ENCODE data around the gene KLHL5.
"Not testable (repeated sequence)": the region's sequence is repeated elsewhere in the genome, so short reads cannot be mapped to it uniquely, and the experiment has no call there.

The KLHL5 gene

DNA sequence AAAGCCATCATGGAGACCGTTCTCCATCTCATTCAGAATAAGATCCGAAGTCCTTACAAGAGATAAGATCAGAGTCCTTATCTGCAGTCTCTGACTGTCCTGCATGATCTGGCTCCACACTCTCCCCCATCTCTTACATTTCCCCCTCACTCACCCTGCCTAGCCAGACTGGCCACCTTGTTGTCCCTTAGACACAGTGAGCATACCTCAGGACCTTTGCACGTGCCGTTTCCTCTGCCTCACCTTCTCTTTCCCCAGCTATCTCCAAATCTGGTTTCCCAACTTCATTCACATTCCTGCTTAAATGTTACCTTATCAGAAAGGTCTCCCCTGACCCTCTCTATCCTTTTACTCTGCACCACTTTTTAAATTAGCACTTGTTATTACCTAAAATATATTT is 44.0 kb downstream of the KLHL5 start:
- no peak for DNase-seq

GRCh38 chr4:39114436-39114835 is 52.4 kb downstream of the KLHL5 start:
- DNase-seq = no peak

DNA sequence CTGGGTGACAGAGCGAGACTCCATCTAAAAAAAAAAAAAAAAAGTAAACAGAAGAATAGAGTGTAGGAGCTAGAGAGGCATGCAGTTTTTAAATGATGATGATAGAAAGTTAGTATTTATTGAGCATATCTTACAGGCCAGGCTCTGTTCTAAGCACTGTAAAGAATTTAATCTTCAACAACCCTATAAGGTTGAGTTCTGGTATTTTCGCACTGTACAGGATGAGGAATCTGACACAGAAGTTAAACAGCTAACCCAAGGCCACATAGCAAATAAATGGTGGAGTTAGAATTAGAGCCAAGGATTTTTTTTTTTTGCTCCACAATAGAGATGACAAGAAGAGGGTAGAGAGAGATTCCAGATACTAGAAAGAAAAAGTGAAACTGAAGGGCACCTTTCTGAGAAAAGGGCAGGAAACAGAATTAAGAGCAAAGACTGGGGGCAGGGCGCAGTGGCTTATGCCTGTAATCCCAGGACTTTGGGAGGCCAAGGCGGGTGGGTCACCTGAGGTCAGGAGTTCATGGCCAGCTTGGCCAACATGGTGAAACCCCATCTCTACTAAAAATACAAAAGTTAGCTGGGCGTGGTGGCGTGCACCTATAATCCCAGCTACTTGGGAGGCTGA is 56.1 kb downstream of the KLHL5 start:
- no peak for DNase-seq

- no peak for DNase-seq
Measured at GRCh38 chr4:39120418-39120817, 58.4 kb downstream of the KLHL5 start.

DNA sequence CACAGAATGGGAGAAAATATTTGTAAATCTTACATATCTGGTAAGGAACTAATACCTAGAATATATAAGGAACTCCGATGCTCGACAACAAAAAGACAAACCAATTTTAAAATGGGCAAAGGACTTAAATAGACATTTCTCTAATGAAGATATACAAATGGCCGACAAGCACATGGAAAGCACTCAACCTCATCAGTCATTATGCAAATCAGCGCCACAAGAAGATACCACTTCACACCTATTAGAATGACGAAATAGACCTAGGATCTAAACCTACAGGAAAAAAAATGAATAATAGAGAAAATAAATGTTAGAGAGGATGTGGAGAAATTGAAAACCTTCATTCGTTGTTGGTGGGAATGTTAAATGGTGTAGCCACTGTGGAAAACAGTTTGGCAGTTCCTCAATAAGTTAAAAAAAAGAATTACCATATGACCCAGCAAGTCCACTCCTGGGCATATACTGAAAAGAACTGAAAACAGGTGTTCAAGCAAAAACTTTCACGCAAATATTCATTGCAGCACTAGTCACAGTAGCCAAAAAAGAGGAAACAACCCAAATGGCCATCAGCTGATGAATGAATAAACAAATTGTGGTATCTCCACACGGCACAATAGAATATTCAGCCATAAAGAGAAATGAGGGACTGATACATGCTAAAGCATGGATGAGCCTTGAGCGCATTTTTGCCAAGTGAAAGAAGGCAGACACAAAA is 63.0 kb downstream of the KLHL5 start:
- DNase-seq = no peak

- DNase-seq = no peak
Measured at GRCh38 chr4:39125600-39125985, 63.6 kb downstream of the KLHL5 start.

- DNase-seq = no peak
Measured at GRCh38 chr4:39126256-39127095, 64.4 kb downstream of the KLHL5 start.

DNA sequence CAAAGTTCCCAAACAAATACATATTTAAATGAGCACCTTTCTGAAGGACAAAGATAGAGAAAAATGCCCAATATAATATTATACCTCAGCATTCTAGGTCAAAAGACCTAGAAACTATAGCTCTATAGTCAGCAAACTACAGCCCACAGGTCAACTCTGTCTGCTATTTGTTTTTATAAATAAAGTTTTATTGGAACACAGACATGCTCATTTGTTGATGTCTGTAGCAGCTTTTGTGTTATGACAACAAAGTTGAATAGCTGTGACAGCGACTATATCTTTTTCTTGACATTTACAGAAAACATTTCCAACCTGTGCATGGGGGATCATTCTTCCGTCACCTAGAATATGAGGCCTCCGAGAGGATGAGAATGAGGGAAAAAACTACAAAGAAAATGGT is 71.6 kb downstream of the KLHL5 start:
- no peak for DNase-seq

DNA sequence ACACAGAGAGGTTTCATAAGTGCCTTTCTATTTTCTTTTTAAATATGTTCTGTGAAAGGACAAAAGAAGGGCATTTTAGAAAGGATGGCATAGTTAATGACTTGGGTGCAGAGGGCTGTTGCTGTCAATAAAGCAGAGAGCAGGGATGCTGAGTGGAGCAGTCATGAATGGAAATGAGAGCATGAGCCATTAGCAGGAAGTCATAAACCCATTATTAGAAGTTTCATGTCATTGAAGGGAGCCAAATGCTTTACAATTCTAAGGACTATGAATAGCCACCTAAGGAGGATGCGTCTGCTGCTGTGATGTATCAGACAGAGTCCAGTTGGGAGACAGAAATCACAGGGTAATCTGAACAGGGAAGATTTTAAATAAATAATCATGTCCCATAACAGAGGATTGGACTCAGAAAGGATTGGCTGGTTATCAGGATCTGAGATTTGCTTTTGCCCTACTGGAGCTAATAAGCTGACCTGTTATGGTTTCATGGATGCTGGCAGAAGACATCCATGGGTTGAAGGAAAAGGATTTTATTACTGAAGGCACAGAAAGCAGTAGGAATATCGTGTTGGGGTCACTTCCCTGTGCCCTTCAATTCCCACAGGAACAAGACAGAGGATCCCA is 72.8 kb downstream of the KLHL5 start:
- no peak for DNase-seq

GRCh38 chr4:39138227-39138626 is 76.2 kb downstream of the KLHL5 start:
- DNase-seq = not testable (repeated sequence)

GRCh38 chr4:39146211-39146610 is 84.2 kb downstream of the KLHL5 start:
- DNase-seq = no peak

GRCh38 chr4:39154009-39154408 is 92.0 kb downstream of the KLHL5 start:
- no peak for DNase-seq

DNA sequence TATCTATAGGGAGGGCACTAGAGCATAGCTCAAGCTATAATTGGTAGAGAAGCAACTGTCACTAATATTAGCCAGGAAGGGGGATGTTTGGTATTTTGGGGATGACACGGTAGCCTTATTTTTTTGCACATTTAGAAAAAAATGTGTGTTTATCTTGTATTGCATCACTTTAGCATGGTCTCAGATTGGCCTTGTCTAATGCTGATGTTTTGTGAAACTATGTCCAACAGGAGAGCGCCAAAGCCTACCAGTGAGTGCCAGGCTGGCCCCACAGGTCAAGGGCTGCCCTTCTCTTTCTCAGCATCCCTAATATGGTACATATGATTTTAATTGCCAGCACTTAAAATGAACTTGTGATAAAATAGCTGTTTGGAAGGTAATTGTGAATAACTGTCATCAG is 95.5 kb downstream of the KLHL5 start:
- no peak for DNase-seq

DNA sequence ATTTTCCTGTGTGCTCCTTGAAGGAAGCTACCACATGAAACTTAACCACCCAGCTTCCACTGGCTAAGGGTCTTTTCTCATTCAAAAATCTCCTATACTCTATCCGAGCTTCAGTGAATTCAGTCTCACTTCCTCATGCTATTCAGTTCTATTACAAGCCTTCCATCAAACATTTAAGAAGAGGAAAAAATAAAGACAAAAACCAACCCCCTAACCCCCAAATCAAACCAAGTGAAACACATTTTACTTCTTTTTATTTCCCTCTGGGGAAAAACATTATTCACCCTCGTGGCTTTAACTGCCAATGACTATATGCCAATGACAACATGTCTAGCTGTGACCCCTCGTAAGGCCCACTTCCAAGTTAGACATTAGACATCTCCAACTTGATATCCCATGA is 104.1 kb downstream of the KLHL5 start:
- no peak for DNase-seq

- no peak for DNase-seq
Measured at GRCh38 chr4:39166669-39167068, 104.6 kb downstream of the KLHL5 start.

DNA sequence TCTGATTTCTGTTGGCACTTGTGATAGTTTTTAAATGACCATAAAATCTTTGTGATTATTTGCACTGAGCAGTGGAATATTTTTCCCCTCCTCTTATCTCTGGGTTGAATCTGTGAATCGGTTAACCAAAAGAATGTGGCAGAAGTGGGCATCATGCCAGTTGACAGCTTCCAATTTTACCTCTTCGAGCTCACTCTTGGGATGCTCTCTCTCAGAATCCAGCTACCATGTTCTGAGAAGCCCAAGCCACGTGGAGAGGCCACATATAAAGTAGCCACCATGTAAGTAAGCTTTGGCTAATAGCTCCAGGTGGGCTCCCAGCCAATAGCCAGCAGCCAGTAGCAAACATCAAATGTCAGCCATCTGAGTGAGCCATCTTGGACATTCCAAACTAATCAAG is 107.4 kb downstream of the KLHL5 start:
- no peak for DNase-seq

DNA sequence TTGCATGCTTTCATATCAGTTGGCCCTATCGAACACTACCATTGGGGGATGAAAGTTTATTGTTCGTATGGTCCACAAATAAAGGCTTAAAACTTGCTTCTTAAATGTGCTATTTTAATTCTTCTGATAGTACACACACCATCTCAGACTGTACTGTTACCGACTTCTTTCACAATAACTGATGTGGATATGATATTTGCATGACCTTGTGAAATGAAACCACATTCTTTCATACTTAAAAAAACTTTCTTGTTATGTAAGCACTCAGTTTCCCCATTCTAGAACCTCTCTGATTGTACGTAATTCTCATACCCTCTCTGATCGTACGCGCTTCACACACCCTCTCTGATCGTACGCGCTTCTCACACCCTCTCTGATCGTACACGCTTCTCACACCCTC is 108.3 kb downstream of the KLHL5 start:
- peak in 1 of 3 donors; percentile 15 for DNase-seq

Measured in suppressor macrophage treated with lipopolysaccharide for 1 hour (primary cell).